Frontal cortex (tissue), 4 donors: ENCODE measurements around the gene UBE2D1. TPM values are rescaled to one million over a fixed set of nuclear protein-coding genes. Genes with fewer than 3 reads are reported as not detected.

Experiments
- DNase-seq, 2 donors: peaks; one replicate each; pipeline ENCODE4 v3.0.0; 2012; ENCODE audit warnings: low spot score in 2 of 2
- FAIRE-seq: peaks from 2 replicates; lab custom pipeline; 2012; peaks lifted over from hg19 to GRCh38; lab: Jason Lieb, UNC
- total RNA-seq: library from RNA; depleted of rRNA; stranded (reverse); fragments of >200 nt; gene quantifications from one replicate; pipeline ENCODE4 v1.2.3, GENCODE V29; 2014
- donor health status: control.
- donor health status: control.
- donor health status: control.

UBE2D1 gene
- total RNA-seq, 1 donor from 2014 or later, result 48.5 TPM

DNA sequence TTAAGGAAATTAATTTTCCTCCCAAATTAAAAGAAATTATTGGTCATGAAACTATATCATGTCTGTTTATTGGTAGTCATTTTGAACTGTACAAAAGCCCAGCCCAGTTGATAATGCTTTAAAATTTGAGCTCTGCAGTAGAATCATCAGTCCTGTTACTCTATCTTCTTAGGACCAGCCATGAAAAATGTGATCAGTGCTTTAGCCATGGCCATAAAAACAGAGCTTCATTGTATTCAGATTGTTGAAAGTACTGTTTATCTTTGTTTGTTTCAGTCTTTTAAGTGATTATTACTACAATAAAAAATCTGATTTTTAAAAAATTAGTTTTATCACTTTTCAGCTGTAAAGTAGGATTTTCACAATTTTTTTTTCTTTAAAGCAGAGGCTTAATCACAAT, 36.7 kb downstream of the UBE2D1 start:
- DNase-seq, result no peak
- peak; percentile 71 for FAIRE-seq

- FAIRE-seq, result no peak
- DNase-seq, result no peak
These were observed 38.0 kb downstream of the UBE2D1 start for GRCh38 chr10:58372607-58373441.

- FAIRE-seq (no peak), DNase-seq (no peak)
These were observed 38.6 kb downstream of the UBE2D1 start for GRCh38 chr10:58373442-58373827.

DNA sequence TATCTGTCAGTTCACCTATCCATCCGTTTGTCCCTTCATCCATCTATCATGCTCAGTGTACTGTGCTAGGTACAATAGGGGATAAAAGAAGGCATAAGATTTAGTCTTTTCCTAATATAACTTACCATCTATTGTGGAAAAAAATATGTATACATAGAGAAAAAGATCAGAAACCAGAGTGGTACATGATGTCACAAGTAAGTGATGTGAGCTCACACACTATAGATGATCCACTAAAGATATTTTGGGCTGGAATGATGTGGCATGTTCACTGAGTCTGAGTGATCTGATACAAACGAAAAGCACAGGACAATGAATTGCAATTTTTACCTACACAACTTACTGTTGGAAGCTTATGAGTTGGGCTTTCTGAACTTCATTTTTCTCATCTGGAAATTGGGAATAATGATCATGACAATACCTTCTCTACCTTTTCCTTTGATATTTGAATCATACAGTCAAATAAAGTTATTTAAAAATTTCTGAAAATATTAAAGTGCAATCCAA, 47.7 kb downstream of the UBE2D1 start:
- FAIRE-seq (no peak), DNase-seq (no peak)

DNA sequence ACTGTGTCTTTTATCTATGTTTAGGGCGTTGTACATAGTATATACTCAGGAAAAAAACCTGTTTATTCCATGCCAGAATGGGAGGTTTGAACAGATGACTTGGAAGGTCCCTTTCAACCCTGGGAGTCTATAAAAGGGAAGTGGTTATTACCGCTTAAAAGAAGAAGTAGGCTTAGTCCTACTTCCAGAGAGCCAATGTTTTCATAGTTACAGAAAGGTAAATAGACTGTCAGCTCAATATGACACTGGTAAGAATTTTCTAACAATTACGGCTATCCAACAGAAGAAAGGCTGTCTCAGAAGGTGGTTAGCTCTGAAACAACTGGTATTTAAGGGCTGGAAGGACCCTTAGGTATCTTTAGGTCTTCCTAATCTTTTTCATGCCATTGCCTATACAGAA, 49.3 kb downstream of the UBE2D1 start:
- FAIRE-seq, result no peak

GRCh38 chr10:58384544-58384998, 49.8 kb downstream of the UBE2D1 start:
- FAIRE-seq, result no peak
- DNase-seq, result no peak

More for the DNA sequence above, 49.3 kb downstream of the UBE2D1 start:
- no peak for DNase-seq

GRCh38 chr10:58384999-58385783, 50.4 kb downstream of the UBE2D1 start, which contains the start of gene TFAM:
Gene TFAM (plus strand): TSS chr10:58385410. CDS start chr10:58385548, 138 bp downstream.
- FAIRE-seq, result no peak
- DNase-seq, result peak; percentile 83 to 90

- DNase-seq (peak in 1 of 2 donors; percentile 10), FAIRE-seq (no peak)
These were observed 50.9 kb downstream of the UBE2D1 start for GRCh38 chr10:58385784-58386112.

GRCh38 chr10:58389024-58389423, 54.2 kb downstream of the UBE2D1 start:
- no peak for FAIRE-seq
- DNase-seq, result no peak

GRCh38 chr10:58393317-58393716, 58.5 kb downstream of the UBE2D1 start:
- no peak for DNase-seq

DNA sequence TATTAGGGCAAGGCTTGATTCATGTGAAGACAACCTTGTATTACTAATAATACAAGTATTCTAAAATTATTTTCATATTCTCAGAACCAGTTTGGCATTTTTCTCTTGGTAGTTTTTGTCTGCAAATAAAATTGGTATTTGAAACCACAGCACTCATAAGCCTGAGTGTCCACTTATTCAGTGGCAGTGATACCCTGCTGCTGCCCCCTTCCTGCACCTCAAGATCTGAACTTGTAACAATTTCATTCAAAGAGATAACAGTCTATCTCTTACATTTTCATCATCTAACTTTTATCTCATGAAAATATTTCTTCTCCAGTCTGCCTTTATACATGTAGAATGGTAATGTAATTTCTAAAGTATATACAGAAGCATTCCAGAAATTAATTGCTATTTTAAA, 59.7 kb downstream of the UBE2D1 start:
- DNase-seq (no peak), FAIRE-seq (no peak)

More at GRCh38 chr10:58393317-58393716, 58.5 kb downstream of the UBE2D1 start:
- FAIRE-seq, result peak; percentile 64

DNA sequence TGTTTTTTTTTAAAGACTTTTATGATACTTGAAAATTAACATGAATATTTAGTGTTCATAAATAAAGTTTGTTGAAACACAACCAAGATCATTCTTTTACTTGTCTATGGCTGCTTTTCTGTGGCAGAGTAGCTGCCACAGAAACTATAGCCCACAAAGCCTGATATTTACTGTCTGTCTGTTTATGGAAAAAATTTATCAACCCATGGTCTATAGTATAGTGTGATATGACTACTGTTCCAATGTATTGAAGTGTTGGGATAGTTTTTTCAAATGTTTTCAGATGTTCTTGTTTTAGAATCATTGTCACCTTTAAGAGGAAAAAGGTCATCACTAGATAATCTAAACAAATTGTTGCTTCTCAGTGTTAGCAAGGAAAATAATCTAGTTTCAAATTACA, 61.3 kb downstream of the UBE2D1 start:
- FAIRE-seq (no peak), DNase-seq (no peak)

DNA sequence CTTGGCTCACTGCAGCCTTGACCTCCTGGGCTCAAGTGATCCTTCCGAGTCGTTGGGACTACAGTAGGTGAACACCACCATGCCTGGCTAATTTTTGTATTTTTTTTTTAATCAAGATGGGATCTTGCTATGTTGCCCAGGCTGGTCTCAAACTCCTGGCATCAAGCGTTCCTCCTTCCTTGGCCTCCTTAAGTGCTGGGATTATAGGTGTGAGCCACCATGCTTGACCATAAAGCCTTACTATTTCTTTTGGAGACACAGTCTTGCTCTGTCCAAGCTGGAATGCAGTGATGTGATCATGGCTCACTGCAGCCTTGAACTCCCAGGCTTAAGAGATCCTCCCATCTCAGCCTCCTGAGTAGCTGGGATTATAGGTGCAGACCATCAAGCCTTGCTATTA, 63.0 kb downstream of the UBE2D1 start:
- no peak for DNase-seq
- FAIRE-seq, result no peak

- no peak for DNase-seq
- no peak for FAIRE-seq
These were observed 64.6 kb downstream of the UBE2D1 start for GRCh38 chr10:58399410-58399809.

- FAIRE-seq, result no peak
- DNase-seq, result no peak
These were observed 65.8 kb downstream of the UBE2D1 start for GRCh38 chr10:58400609-58401008.

- no peak for FAIRE-seq
These were observed 69.2 kb downstream of the UBE2D1 start for GRCh38 chr10:58404001-58404400.

GRCh38 chr10:58409956-58410610, 75.3 kb downstream of the UBE2D1 start:
- FAIRE-seq, result no peak
- DNase-seq, result no peak

More at GRCh38 chr10:58404001-58404400, 69.2 kb downstream of the UBE2D1 start:
- DNase-seq, result no peak

GRCh38 chr10:58412502-58412961, 77.7 kb downstream of the UBE2D1 start:
- DNase-seq, result no peak

DNA sequence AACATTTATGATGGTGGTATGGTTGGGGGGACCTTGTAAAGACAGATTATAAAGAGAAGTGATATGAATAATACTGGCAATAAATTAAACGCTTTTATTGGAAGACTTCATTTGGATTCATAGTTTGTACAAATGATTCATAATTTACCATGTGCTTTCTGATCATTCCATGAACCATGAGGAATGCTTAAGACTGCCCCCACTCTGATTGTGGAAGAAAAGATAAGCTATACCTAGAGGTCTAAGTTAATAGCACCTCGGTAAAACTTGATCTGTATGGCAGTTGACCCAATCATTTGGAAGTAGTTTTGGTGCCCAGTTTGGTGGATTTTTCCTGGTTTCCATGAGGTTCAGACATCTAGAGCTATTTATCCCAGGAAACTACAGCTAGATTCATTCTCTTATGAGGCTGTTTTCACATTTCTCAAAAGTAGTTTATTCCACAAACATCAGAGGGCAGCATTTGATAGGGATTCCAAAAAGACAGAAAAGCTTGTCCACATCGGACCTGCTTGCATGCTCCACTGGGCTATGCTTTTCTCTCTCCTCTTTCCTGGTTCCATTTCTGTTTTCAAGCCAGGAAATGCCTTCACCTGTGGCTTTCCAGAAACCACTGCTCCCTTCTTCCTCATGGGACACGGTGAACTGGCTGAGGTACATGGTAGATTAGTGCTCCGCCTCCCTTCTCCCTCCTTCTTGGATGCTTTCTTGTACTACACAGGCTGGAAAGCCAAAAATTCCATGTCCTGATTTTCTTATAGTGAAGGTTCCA, 79.7 kb downstream of the UBE2D1 start:
- FAIRE-seq (no peak), DNase-seq (peak in 1 of 2 donors; percentile 28)

More at GRCh38 chr10:58412502-58412961, 77.7 kb downstream of the UBE2D1 start:
- FAIRE-seq, result no peak
